Stimulated activated naive B cell treated with anti-CD40 and anti-IgM and Interleukin-4, amounts not matched to agents 10 μg/mL and 1 μg/mL and 100 μg/mL, for 72 hours (primary cell): Measurements from ENCODE around the gene RASA3.
"Not testable (repeated sequence)": the region's sequence is repeated elsewhere in the genome, so short reads cannot be mapped to it uniquely, and the experiment has no call there.

Experiments
- ATAC-seq, 2 donors: fragments of 150-1000 bp; cut with Tn5 transposase; replicated peaks; 2 replicates each; pipeline ENCODE4 v1.10.0; 2021; ENCODE audit warnings: moderate library complexity in 1 of 2
- DNase-seq: peaks from one replicate; pipeline ENCODE4 v3.0.0; 2021
- H3K27ac Mint-ChIP-seq: one replicate; pipeline ENCODE4 v1.8.0; 2022; ENCODE audit warnings: mild to moderate bottlenecking, mixed read lengths
- H3K27me3 Mint-ChIP-seq, 2 donors: one replicate each; pipeline ENCODE4 v1.8.0; 2022; ENCODE audit warnings: mixed read lengths in 2 of 2
- H3K36me3 Mint-ChIP-seq, 2 donors: one replicate each; pipeline ENCODE4 v1.8.0; 2022; ENCODE audit warnings: mixed read lengths in 2 of 2, mild to moderate bottlenecking in 1 of 2
- H3K4me1 Mint-ChIP-seq, 2 donors: one replicate each; pipeline ENCODE4 v1.8.0; 2022; ENCODE audit warnings: mixed read lengths in 2 of 2, mild to moderate bottlenecking in 1 of 2
- H3K4me3 Mint-ChIP-seq, 2 donors: one replicate each; pipeline ENCODE4 v1.8.0; 2022; ENCODE audit warnings: mild to moderate bottlenecking in 2 of 2, mixed read lengths in 2 of 2, moderate library complexity in 1 of 2
- H3K9me3 Mint-ChIP-seq, 2 donors: one replicate each; pipeline ENCODE4 v1.8.0; 2022; ENCODE audit warnings: mixed read lengths in 2 of 2, mild to moderate bottlenecking in 1 of 2

The RASA3 gene, protein sequence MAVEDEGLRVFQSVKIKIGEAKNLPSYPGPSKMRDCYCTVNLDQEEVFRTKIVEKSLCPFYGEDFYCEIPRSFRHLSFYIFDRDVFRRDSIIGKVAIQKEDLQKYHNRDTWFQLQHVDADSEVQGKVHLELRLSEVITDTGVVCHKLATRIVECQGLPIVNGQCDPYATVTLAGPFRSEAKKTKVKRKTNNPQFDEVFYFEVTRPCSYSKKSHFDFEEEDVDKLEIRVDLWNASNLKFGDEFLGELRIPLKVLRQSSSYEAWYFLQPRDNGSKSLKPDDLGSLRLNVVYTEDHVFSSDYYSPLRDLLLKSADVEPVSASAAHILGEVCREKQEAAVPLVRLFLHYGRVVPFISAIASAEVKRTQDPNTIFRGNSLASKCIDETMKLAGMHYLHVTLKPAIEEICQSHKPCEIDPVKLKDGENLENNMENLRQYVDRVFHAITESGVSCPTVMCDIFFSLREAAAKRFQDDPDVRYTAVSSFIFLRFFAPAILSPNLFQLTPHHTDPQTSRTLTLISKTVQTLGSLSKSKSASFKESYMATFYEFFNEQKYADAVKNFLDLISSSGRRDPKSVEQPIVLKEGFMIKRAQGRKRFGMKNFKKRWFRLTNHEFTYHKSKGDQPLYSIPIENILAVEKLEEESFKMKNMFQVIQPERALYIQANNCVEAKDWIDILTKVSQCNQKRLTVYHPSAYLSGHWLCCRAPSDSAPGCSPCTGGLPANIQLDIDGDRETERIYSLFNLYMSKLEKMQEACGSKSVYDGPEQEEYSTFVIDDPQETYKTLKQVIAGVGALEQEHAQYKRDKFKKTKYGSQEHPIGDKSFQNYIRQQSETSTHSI

DNA sequence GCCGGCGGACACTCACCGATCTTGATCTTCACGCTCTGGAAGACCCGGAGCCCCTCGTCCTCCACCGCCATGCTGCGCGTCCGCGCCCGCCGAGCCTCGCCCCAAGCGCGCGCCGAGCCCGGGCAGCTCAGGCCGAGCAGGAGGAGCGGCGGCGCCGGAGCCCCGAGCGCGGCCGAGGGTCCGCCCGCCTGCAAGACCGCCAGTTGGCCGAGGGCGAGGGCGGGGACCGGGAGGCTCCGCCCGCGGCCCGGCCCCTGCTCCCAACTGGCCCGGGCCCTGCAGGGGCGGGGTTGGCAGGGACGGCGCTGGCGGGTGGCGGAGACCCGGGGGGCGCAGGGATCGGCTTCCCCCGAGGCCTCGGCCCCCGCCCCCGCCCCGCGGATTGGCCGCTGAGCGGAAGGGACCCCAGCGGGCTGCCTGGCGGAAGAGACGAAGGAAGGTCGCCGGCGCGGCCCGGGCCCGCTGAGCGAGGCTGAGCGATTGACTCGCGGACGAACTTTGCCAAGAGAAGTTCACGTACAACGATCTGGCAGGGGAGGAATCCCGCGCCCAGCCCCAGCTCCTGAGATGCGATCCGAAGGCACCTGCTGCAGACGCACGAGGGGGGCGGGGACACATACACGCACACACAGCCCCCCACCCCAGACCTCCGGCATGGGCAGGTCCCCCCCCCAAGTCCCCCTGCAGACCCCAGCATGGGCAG lies at the start of gene RASA3:
Gene RASA3 (minus strand): TSS at position 205 of the 703 bp plus-strand sequence. CDS start 134 bp downstream, at position 71.
- H3K4me3 Mint-ChIP-seq: peak within 1 kb of the TSS; percentile 91 to 98
- H3K27me3 Mint-ChIP-seq: no peaks in the 10 kb centered on the region
- H3K4me1 Mint-ChIP-seq: peaks cover 43 to 62% of the 10 kb centered on the region in 2 donors
- no peaks in the 10 kb centered on the region for H3K9me3 Mint-ChIP-seq
- peak within 1 kb of the TSS; percentile 98 for H3K27ac Mint-ChIP-seq
- peaks cover 0 to 8% of the 10 kb centered on the region in 2 donors for H3K36me3 Mint-ChIP-seq
- ATAC-seq (peak; percentile 47 to 61), DNase-seq (peak; percentile 55)

DNA sequence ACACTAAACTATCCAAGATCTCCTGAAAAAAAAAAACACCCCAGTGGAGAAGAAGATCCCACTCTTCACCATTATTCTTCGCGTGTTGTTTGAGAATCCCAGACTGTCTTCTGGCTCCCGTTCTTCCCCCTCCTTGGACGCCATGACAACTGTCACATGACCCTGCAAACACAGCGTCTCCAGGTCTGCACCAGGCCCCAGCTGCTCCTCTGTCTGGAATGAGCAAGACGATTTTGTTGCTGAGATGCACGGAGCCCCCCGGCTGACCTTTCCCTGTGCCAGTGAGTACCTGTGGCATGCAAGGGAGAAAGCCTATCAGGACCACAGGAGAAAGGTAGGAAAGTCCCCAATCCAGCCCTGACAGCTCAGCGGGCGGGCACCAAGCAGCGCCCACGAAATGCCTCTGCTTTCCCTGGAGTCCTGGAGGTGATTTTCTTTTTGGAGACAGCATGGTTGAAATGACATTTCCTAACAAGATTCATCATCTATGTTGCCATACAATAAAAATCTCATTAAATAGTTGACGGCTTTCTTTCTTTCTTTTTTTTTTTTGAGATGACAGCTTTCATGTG lies 46.8 kb upstream of the RASA3 start, which contains the start of gene CFAP97D2:
Gene CFAP97D2 (plus strand): TSS at position 171 of the 572 bp plus-strand sequence. CDS start 74 bp downstream, at position 245.
- H3K27me3 Mint-ChIP-seq: peaks cover 30 to 44% of the 10 kb centered on the region in 2 donors
- H3K4me1 Mint-ChIP-seq: peaks cover 0 to 2% of the 10 kb centered on the region in 2 donors
- no peak for ATAC-seq
- H3K36me3 Mint-ChIP-seq: peaks cover 0 to 3% of the 10 kb centered on the region in 2 donors
- peaks cover 3 to 5% of the 10 kb centered on the region in 2 donors for H3K9me3 Mint-ChIP-seq
- H3K4me3 Mint-ChIP-seq: no peak within 1 kb of the TSS
- no peak within 1 kb of the TSS for H3K27ac Mint-ChIP-seq
- no peak for DNase-seq

DNA sequence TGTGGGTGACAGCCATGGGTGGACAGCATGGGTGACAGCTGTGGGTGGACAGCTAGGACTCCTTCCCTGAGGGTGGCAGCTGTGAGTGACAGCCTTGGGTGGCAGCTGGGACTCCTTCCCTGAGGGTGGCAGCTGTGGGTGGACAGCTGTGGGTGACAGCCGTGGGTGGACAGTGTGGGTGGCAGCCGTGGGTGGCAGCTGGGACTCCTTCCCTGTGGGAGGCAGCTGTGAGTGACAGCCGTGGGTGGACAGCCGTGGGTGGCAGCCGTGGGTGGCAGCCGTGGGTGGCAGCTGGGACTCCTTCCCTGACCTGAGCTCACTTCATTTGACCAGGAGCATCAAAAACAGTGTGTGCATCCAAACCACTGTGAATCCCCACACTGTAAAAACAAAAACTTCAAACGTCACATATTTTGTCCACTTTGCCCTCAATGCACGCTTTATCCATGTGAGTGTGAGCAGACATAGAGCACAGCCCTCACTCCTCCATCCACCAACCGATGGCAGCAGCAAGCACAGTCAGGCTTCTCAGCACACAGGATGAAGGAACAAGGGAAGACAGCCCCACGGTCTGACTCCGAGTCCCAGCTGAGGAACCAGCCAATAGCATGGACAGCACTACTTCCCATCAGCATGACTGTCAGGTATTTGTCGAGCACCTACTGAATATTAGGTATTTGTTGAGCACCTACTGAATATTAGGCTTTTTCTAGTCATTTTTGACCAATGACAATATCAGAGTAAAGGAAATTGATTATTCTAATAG lies 45.0 kb upstream of the RASA3 start:
- H3K9me3 Mint-ChIP-seq: peaks cover 10 to 16% of the 10 kb centered on the region in 2 donors
- H3K27me3 Mint-ChIP-seq: peaks cover 26 to 32% of the 10 kb centered on the region in 2 donors
- no peak for DNase-seq
- peaks cover 0 to 2% of the 10 kb centered on the region in 2 donors for H3K4me1 Mint-ChIP-seq
- no peak for ATAC-seq
- no peak overlapping the region for H3K4me3 Mint-ChIP-seq
- no peak overlapping the region for H3K27ac Mint-ChIP-seq
- H3K36me3 Mint-ChIP-seq: peaks cover 3 to 5% of the 10 kb centered on the region in 2 donors

GRCh38 chr13:114176359-114176902 lies 44.0 kb upstream of the RASA3 start:
- Mint-ChIP-seq H3K9me3 (peaks cover 10 to 20% of the 10 kb centered on the region in 2 donors), H3K27me3 (peaks cover 26 to 30% of the 10 kb centered on the region in 2 donors)
- ATAC-seq, H3K4me1 Mint-ChIP-seq, H3K36me3 Mint-ChIP-seq, H3K27ac Mint-ChIP-seq, DNase-seq, H3K4me3 Mint-ChIP-seq: not testable (repeated sequence)

GRCh38 chr13:114174529-114174961 lies 42.1 kb upstream of the RASA3 start:
- H3K36me3 Mint-ChIP-seq: peaks cover 3 to 5% of the 10 kb centered on the region in 2 donors
- ATAC-seq (no peak), DNase-seq (no peak)
- H3K27ac Mint-ChIP-seq: no peak overlapping the region
- H3K9me3 Mint-ChIP-seq: peaks cover 10 to 20% of the 10 kb centered on the region in 2 donors
- H3K27me3 Mint-ChIP-seq: peaks cover 12% of the 10 kb centered on the region in 2 donors
- no peak overlapping the region for H3K4me3 Mint-ChIP-seq
- H3K4me1 Mint-ChIP-seq: no peaks in the 10 kb centered on the region

GRCh38 chr13:114173745-114174144 lies 41.3 kb upstream of the RASA3 start:
- Mint-ChIP-seq H3K27ac (peak overlapping the region; percentile 20), H3K4me1 (no peaks in the 10 kb centered on the region), H3K4me3 (no peak overlapping the region), H3K9me3 (peaks cover 10 to 20% of the 10 kb centered on the region in 2 donors), H3K36me3 (peaks cover 3 to 5% of the 10 kb centered on the region in 2 donors), H3K27me3 (peaks cover 4% of the 10 kb centered on the region in 2 donors)
- DNase-seq: no peak
- no peak for ATAC-seq

DNA sequence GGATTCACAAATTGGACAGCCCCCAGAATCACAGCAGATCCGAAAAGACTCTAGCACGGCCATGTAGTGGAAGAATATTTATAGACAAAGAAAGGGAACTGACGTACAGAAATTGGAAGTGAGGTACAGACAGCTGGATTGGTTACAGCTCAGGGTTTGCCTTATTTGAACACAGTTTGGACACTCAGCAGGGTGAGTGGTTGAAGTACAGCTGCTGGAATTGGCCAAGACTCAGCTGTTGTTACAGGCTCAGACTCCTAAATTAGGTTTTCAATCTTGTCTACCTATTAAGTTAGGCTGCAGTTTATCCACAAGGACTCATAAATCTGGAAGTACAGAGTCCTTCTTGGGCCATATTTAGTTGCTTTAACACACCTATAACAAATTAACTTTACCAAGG lies 40.8 kb upstream of the RASA3 start:
- DNase-seq: no peak
- peaks cover 10 to 20% of the 10 kb centered on the region in 2 donors for H3K9me3 Mint-ChIP-seq
- H3K4me3 Mint-ChIP-seq: no peak overlapping the region
- H3K27me3 Mint-ChIP-seq: no peaks in the 10 kb centered on the region
- ATAC-seq: no peak
- no peaks in the 10 kb centered on the region for H3K4me1 Mint-ChIP-seq
- no peak overlapping the region for H3K27ac Mint-ChIP-seq
- peaks cover 3 to 5% of the 10 kb centered on the region in 2 donors for H3K36me3 Mint-ChIP-seq

DNA sequence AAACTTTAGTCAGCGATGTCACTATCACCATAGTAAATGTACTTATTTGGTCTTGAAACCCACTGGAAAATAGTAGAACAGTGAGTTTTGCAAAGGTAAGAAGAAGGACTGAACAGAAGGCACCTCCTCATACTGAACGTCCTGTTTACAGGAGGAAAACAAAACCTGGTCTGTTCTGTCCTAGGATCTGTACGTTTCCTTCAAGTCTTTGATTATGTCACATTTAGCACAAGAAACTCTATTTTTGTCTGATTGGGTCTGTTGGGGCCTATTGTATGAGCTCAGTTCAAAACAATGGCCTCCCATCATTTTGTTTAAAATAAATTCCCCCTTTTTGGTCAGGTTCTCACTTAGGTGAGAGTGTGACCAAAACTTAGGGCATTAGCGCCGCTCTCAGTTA lies 35.5 kb upstream of the RASA3 start:
- peaks cover 2 to 6% of the 10 kb centered on the region in 2 donors for H3K9me3 Mint-ChIP-seq
- H3K27ac Mint-ChIP-seq: no peak overlapping the region
- peaks cover 0 to 3% of the 10 kb centered on the region in 2 donors for H3K36me3 Mint-ChIP-seq
- DNase-seq (no peak), ATAC-seq (no peak)
- peaks cover 8 to 35% of the 10 kb centered on the region in 2 donors for H3K4me1 Mint-ChIP-seq
- H3K4me3 Mint-ChIP-seq: no peak overlapping the region
- H3K27me3 Mint-ChIP-seq: peaks cover 0 to 8% of the 10 kb centered on the region in 2 donors

DNA sequence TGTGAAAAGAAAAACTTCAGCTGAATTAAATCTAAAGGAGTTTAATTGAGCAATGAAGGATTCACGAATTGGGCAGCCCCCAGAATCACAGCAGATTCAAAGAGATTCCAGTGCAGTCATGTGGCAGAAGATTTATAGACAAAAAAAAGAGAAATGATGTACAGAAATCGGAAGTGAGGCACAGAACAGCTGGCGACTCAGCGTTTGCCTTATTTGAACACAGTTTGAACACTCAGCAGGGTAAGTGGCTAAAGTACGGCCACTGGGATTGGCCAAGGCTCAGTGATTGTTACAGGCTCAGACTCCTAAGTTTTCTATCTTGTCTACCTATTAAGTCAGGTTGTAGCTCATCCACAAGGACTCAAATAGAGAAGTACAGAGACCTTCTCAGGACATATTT lies 35.0 kb upstream of the RASA3 start:
- DNase-seq (no peak), ATAC-seq (peak; percentile 78 to 83)
- Mint-ChIP-seq H3K27me3 (peaks cover 0 to 8% of the 10 kb centered on the region in 2 donors), H3K4me1 (peaks cover 11 to 40% of the 10 kb centered on the region in 2 donors), H3K27ac (peak overlapping the region; percentile 47), H3K9me3 (peaks cover 0 to 5% of the 10 kb centered on the region in 2 donors), H3K4me3 (no peak overlapping the region), H3K36me3 (peaks cover 0 to 2% of the 10 kb centered on the region in 2 donors)

DNA sequence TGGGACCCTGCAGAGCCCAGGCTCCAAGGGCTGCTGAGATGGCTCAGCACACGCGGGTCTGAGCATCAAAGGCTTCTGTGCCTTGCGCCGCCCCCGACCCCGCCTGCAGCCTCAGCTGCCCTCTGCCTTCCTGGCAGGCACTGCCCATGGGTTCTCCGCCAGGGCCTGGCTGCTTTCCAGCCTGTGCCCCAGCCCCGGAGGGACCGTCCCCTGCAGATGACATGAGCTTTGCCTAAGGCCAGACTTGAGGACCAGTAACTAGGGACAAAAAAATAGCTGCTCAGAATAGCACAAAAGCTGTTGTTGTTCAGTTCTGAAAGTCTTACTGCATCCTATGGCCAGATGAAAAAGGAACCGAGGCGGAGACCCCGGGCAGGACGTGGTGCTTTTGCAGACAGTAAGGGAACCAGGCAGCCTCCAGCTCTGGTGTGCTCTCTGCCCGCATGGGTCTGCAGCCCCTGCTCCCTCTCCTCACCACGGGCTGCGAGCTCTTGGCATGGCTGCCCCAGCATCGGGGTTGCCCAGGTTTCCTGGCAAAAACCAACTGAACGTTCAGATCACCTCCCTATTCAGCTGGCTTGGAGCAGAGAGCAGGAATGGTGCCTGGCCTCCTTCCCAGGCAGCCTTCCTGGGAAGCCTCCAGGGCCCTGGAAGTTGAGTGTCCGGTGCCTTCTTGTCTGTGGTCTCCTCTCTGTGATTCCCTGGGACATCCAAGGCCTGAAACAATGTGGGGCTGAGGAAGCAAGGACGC lies 34.1 kb upstream of the RASA3 start:
- Mint-ChIP-seq H3K4me1 (peaks cover 19 to 48% of the 10 kb centered on the region in 2 donors), H3K27me3 (peaks cover 0 to 8% of the 10 kb centered on the region in 2 donors), H3K9me3 (peaks cover 0 to under 1% of the 10 kb centered on the region in 2 donors), H3K27ac (peak overlapping the region; percentile 25), H3K4me3 (no peak overlapping the region), H3K36me3 (peaks cover 0 to 2% of the 10 kb centered on the region in 2 donors)
- ATAC-seq (peak in 1 of 2 donors; percentile 52), DNase-seq (no peak)

GRCh38 chr13:114164681-114165429 lies 32.4 kb upstream of the RASA3 start:
- DNase-seq: no peak
- H3K9me3 Mint-ChIP-seq: peaks cover 0 to 2% of the 10 kb centered on the region in 2 donors
- H3K27ac Mint-ChIP-seq: no peak overlapping the region
- H3K36me3 Mint-ChIP-seq: peaks cover 0 to 2% of the 10 kb centered on the region in 2 donors
- H3K4me1 Mint-ChIP-seq: peaks cover 22 to 53% of the 10 kb centered on the region in 2 donors
- no peak for ATAC-seq
- H3K4me3 Mint-ChIP-seq: no peak overlapping the region
- H3K27me3 Mint-ChIP-seq: peaks cover 0 to 8% of the 10 kb centered on the region in 2 donors
